Stimulated activated CD4-positive, alpha-beta T cell treated with anti-CD3 and anti-CD28 coated beads, Interleukin-2, amount 100 ng/mL, for 24 hours (primary cell): ENCODE results near the gene GRK6.

Experiments used
- DNase-seq, 2 donors: peaks; one replicate each; pipeline ENCODE4 v3.0.0-alpha.2; 2020

Gene GRK6

DNA sequence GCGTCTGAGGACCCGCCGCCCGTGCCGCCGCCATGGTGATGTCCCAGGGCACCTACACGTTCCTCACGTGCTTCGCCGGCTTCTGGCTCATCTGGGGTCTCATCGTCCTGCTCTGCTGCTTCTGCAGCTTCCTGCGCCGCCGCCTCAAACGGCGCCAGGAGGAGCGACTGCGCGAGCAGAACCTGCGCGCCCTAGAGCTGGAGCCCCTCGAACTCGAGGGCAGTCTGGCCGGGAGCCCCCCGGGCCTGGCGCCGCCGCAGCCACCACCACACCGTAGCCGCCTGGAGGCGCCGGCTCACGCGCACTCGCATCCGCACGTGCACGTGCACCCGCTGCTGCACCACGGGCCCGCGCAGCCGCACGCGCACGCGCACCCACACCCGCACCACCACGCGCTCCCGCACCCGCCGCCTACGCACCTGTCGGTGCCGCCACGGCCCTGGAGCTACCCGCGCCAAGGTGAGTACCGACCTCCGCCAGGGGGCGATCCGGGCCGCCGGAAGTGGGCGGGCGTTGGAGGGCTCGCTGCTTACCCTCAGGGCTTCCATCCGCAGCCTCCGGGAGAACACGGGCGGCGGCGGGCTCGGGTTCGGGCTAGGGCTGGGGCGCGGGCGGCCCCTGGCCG, 28.7 kb downstream of the GRK6 start:
- peak; percentile 92 to 96 for DNase-seq

DNA sequence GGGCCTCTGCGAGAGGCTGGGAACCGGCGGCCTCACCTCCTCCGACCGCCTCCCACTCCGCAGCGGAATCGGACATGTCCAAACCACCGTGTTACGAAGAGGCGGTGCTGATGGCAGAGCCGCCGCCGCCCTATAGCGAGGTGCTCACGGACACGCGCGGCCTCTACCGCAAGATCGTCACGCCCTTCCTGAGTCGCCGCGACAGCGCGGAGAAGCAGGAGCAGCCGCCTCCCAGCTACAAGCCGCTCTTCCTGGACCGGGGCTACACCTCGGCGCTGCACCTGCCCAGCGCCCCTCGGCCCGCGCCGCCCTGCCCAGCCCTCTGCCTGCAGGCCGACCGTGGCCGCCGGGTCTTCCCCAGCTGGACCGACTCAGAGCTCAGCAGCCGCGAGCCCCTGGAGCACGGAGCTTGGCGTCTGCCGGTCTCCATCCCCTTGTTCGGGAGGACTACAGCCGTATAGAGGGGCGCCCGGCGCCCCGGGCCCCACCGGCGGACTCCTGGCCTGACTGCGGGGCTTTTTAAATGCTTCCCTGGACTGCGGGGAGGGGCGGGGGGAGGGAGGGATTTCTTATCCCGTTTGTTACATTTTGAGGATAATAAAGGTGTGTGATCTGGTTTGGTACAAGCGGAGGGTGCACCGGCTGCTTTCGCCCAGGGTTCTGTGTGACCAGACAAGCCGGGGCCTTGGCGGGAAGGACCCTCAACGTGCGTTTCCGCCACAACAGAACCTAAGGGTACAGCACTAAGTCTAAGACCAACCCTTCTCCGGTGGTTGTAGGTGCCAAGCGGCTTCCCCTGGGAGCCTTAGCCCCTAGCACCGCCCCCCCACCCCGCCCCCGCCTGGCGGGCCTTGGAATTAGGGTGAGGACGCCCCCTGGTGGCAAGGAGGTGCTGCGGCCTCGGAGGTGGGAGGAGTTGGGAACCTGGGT, 29.4 kb downstream of the GRK6 start:
- peak; percentile 98 to 99 for DNase-seq

DNA sequence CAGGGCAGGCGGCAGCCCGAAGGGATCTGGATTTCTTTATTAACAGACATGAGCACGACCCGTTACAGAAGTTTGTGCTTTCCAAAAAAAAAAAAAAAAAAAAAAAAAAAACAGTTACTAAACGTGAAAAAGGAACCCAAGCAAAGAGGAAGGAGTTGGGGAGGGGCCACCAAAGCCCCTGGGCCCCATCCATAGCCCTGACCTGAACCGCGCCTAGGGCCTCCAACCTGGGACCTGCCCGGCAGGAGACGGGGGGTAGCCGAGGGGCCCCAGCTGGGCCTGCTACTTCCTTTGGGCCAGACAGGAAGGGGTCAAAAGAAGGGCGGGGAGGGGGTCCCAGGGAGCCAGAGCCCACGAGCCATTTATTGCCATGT, 30.1 kb downstream of the GRK6 start:
- no peak for DNase-seq

DNA sequence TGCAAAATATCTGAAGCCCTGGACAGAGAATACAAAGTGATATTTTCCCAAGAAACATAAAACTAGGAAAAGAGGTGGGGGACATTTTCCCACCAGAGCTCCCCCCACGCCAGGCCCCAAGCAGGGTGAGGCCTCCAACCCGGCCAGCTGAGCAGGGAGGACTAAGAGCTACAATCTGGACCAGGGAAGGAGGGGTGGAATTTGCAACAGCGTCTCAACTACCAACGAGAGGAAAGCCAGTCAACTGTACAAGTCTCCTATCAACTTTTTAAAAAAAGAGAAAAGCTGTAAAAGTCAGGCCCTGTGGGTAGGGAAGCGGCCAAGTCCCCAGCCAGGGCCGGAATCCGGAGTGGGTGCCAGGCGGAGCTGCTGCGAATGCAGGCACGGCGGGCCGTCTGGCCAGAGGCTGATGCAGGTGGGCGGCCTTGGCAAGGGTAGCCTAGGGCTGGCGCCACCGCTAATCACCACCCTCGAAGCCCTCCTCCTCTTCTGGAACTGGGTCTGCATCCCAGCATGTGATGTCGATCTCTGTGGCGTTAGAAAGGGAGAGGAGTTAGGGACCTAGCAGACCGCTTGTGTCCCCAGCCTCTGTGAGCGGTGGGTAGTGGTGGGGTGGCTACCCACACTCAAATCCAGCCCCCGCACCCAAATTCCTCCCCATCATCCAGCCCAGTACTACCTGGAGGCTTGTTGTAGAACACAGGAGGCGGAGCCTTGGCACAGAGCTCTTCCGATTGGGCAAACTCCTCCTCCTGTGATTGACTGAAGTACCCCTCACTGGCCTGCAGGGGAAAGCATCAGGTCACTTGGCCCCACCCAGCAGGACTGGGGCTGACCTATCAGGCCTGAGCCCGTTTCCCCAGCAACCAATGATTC, 30.7 kb downstream of the GRK6 start:
- DNase-seq, result peak; percentile 59

DNA sequence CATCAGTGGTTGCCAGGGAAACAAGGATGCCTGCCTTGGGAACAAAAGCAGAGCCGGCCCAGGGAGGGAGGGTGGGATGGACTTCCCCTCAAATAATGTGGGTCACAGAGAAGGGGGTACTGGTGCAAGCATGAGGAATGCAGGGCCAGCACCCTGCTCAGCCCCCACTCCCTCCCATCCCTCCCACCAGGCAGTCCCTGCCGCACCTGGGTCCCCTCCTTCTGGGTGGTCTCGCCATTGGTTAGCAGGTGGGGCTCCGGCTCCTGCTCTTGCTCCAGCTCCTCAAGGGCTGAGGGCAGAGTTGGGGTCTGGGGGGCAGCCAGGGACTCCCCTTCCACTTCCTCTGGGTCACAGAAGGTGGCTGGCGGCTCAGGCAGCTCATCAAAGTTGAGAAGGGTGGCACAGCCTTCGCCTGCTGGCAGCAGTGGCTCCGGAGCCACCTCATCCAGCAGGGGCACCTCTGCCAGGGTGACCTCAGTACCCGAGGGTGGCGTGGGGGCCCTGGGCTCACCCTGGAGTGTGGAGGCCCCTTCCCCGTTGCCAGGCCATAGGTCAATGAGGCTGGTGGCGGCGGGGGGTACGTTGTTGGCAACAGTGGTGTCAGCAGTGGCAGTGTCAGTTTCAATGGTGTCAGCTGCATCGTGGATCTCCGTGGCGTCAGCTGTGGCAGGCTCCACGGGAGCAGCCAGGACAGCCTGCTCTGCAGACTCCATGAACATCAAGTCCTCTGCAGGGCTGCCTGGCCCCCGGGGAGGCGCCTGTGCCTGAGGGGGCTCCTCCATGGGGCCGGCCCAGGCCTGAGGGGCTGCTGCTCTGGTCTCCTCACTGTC, 31.6 kb downstream of the GRK6 start:
- no peak for DNase-seq

DNA sequence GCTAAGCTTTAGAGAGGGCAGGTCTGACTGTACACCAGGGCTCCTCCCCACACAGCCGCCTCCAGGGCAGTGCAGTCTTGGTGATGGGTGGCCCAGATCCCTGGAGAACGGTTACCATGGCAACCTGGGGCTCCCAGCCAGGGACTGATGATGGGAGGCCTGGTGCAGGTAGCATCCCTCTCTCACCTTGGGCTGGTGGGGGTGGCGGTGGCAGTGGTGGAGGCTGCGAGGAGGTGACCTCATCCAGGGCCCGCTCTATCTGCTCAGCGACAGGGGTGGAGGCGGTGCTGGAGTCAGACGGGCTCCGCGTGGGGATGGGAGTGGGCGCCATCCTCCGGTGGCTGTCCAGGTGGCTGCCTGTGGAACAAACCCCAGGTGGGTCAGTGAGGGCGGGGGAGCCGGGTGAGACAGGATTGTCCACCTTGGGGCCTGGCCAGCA, 32.5 kb downstream of the GRK6 start:
- no peak for DNase-seq

DNA sequence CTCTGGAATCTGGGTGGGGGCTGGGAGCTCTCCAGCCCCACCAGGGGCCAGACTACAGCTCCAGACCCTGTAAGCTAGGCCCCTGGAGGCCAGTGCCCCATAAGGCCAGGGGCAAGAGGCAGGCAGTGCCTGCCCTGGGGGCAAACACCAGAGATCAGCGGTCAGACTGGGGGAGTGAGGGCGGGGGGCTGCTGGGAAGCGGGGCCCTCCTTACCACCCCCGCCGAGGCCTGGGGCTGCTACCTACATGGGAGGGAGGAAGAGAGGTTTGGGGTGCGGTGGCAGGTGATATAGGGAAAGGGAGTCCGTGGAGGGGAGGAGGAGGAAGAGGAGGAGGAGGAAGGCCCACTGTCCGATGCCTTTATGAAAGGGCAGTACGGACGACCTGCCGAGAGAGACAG, 32.9 kb downstream of the GRK6 start:
- no peak for DNase-seq

DNA sequence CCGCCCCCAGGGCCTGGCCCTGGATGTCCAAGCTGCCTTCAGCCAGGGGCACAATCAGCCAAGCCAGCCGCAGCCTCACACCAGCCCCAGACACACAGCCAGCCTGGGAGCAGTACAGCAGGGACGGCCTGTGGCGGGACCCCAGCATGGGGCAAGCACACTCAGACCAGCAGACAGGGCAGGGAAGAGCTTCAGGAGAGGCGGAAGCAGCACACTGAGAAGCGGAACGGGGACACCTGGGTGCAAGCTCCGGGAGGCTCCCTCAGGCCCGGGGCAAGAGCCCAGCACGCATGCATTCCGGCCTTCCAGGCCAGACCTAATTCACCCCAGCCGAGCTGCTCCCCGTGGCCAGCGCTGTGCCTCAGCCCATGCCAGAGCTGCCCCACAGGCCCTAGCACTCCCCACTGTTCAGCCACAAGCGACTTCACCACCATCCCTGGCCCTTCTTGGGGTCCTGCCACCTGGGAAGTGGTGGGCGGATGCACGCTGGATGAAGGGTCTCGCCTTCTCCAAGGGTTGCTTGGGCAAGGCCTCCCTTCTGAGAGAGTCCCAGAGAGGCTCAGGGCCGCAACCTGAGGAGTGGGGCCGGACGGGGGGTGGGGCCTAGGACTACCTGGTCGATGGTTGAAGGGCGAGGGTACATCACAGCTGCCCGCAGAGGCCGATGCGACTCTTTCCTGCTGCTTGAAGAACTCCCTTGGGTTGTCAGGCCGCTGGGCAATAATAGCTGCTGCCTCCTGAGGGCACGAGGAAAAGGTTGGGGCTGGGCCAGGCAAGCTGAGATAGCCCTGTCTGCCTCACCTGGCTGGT, 33.5 kb downstream of the GRK6 start:
- DNase-seq, result no peak

DNA sequence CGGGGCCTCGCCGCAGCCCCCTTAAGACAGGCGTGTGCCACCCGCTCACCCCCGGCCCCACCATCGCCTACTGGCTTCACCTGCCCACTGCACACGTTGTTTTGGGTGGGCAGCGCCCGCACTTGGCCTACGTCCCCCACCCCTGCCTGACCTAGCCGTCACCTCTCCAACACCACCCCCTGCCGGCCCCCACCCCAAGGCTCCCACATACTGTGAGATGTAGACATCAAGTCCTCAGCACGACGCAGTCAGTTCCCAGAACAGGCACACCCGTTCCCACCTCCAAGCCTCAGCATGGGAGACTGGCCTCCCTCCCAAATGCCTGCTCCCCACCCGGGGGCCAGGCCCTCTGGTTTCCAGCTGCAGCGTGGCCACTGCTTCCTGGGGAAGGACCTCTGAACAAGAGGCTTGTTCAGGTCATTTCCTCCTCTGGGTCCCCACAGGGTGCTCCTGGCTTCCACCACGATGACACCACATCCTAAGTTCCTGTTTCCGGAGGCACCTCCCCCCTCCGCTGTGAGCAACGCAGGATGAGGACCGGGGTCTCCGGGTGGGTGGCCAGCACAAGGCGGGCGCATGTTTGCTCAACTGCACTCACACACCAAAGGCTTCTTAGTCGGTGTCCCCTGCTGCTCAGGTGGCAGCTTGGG, 35.7 kb downstream of the GRK6 start:
- no peak for DNase-seq

DNA sequence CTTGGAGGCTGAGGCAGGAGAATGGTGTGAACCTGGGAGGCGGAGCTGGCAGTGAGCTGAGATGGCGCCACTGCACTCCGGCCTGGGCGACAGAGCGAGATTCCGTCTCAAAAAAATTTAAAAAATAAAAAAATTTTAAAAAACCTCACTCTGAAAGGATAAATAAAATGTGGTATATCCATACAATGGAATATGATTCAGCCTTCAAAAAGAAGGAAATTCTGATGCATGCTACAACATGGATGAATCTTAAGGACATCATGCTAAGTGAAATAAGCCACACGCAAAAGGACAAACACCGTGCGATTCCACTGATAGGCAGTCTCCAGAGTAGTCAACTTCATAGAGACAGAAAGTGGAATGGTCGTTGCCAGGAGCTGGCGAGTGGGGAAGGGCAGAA, 38.6 kb downstream of the GRK6 start:
- DNase-seq, result no peak

DNA sequence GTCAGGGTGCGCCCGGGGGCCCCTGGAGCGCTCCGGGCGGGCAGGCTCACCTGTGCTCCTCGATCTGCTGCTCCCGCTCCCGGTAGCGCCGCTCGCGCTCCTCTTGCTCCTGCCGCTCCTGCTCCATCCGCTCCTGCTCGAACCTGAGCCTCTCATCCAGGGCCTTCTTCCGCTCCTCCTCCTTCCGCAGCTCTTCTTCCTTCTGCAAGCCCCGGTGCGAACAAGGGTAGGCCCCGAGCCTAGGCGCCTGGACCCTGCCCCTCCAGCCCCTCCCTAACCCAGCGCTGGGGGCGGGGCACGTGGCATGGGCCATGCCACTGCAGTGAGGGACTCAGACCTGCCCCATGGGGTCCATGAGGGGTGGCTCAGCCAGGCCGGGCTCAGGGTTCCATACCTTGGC, 40.4 kb downstream of the GRK6 start:
- DNase-seq, result no peak

DNA sequence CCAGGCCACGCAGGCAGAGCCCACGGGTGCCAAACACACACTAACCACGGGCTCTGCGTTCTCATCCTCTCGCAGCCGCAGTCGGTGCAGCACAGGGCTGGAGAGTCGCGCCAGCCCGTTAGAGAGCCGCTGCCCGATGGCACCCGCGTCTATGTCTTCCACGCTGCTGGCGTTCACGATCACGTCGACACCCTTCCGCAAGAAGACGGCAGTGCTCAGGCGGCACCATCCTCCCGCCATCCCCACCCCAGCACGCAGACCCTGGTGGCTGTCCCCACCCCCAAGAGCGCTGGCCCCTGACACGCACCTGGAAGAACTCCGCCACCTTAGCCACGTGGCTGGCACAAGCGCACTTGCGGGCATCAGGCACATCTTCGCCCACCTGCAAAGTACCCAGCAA, 41.0 kb downstream of the GRK6 start:
- DNase-seq, result no peak

DNA sequence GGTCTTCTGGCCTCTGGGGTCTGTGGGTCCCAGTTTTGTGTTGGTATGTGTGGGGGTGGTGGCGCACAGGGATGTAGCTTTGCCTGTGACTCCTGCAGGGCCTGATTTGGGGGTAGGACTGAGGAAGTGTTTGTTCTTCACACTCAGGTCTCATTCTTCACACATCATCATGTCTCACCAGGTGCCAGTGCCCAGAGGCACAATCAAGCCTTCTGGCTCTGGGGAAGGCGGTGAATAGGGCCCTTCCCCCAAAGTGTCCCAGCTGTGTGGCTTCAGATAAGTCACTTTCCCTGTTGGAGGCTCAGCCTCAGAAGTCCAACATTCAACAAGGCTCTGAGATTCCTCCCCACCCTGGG, 41.8 kb downstream of the GRK6 start:
- DNase-seq, result no peak

DNA sequence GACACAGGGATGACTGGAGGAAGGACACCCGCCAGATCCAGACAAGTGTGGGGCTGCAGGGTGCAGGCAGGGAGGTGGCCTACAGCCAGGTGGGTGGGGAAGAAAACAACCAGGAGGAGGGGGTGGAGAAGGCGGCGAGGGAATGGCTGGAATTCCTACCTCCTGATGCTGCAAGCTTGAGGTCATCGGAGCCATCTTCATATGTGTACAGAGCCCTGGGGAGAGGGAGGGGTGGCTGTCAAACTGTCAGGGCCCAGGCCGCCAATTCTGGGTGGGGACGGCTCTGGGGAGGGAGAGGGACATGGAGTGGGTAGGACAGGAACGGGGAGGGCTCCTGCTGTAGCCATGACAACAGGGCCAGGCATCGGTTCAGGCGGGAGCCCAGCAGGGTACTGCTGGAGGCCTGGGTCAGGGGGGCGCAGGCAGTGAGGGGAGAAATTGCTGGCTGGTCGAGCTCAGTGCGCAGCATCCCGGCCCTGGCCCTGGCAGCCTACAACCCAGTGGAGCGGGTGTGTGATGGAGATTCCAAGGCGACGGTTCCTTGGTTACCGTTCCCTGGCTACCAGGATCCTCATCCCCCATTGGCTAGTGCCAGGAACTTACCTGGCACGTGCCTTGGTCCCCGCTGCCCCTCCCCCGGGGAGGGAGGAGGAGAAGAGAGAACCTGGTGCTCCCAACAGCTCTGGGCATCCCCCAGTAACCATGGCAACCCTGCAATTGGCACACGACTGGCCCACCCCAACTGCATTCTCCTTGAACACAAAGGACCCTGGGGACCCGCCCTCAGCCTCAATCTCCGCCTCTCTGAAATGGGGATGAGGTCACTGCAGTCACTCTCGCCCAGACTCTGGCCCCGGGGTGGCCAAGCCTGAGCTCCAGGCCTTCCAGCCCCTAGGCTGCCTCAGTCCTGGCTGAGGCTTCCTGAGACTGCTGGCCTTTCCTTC, 42.5 kb downstream of the GRK6 start:
- DNase-seq, result no peak

DNA sequence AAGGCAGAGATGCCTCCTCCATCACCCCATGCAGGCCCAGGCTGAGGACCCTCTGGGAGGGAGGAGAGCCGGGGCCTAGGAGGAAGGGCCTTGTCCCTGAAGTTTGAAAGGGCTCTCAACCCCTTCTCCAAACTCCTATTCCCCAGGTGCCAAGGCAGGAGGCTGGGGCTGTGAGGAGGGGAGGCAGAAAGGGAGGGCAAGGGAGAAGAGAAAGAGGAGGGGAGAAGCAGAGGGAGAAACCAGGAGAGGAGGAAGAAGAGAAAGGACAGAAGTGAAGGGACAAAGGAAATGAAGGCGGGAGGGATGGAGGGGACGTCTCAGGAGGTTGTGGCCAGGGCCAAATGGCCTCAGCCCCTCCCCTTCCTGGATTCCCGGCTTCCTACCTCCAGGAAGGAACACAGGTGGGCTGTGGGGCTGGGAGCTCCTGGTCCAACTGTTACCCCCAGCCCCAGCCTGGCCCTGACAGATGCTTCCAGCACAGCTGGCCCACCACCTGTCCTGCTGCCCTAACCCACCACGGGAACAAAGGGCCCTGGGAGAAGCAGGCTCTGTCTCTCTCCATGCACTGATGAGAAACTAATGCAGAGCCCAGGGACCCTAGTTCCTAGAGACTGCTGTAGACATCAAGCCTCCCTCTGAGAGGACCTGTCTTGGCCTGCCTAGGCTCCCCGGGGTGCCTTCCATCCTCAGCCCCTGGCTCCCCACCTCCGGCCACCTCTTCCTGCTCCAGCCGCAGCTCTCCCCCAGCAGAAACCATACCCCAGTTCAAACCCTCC, 43.5 kb downstream of the GRK6 start:
- DNase-seq, result no peak

DNA sequence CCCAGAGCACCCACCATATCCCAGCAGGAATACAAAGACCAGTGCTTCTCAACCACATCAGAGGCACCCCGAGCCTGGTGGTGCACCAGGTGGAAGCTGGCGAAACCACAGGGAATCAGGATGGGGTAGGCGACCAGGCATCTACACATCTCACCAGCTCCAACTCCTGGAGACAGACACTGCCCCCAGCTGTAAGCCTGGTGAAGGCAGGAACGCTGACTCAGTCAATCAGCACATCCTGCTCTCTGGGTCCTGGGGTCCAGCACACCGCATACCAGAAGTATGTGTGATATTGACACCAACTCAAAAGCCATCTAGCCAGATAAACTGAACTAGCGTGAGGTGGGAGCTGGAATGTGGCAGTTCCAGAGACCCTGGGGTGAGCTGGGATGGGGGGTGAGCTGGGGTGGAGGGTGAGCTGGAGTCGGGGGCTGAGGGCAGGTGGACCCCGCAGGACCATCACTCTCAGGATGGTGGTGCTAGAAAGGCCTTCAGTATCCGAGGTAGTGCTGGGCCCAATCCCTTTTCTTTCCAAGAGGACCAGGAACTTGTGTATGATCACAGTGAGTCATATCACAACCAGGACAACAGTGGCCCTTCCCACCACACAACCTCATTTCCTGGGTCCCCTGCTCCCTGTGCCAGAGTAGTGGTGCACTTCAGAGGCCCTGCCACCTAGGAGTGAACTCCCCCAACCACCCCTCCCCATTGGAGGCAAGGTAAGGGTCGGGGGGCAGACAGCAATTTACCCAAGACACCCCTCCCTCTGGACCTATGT, 44.5 kb downstream of the GRK6 start:
- DNase-seq, result no peak

DNA sequence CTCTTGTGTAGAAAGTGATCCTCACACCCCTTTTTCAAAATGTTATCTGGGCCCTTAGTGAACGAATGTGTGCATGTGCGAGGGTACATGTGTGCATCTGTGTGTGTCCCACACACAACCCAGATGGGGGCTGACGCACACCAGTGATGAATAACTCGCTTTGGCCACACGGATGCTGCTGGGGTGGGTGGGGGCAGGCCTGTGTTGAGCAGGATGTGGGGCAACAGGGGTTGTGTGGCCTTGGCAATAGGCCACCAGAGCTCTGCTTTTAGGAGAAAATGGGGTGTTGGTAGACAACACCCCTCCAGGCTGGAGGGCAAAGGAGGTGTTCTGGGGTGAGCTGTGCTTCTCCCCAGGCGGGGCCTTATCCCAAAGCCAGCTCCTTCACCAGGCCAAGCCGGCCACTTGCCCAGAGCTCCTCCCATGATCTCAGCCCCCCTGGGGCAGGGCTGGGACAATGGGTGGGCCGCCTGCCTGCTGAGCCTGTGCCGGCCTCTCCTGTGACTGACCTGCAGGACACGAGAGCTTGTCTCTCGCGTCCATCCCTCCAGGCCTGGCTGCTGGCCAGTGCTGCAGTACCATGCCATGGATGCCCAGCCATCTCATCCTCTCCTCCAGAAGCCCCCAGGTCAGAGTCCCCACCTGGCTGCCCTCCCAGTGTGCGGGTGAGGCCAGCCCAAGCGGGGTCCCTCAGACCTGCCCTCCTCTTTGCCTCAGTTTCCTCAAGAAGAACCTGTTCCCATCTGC, 45.3 kb downstream of the GRK6 start:
- DNase-seq, result no peak
